Activated CD4-positive, alpha-beta T cell treated with anti-CD3 and anti-CD28 coated beads for 1 hour (primary cell): Measurements from ENCODE around the gene ZFTA.
A peak's percentile ranks its signal among the peaks of the same experiment; 100 is the strongest.
"Not testable (repeated sequence)": the region's sequence is repeated elsewhere in the genome, so short reads cannot be mapped to it uniquely, and the experiment has no call there.

Experiments
- DNase-seq: peaks from one replicate; pipeline ENCODE4 v3.0.0-alpha.2; 2020

ZFTA gene

DNA sequence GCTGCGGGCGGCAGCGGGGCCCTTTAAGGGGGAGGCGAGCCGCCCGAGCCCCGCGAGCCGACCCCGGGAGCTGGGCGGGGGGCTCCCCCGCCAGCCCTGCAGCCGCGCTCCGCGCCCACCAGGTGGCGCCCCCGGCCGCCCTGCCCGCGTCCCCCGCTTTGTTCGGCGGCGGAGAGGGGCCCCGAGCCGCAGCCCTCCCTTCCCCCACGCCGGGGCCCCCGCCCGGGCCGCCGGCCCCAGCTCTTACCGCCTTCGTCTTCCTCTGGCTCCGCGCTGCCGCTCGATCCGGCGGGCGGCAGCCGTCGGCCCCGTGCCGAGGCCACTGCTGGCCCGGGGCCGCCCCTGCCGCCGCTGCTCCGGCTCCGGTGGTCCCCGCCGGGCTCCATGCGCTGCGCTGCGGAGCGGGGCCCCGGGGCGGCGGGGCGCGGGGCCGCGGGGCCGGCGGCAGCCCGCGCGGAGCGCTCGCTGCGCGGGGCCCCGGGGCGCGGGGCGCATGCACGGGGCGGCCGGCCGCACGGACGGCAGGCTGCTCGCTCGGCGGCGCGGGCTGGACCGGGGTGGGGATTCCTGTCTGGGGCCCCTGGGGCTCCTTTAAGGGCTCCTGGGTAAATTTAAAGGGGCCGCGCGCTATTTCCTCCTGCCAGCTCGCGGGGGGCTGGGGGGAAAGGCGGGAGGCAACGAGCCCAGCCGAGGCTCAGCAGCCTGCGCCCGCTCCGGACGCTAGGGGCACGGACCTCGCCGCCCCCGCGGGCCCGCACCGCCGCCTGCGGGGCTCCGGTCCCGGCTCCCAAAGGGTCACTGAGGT is at the start of gene ZFTA:
Gene ZFTA, minus strand, starts transcription at position 539 of the 805 bp plus-strand sequence. Its CDS starts 153 bp downstream, at position 386.
- peak; percentile 45 for DNase-seq

DNA sequence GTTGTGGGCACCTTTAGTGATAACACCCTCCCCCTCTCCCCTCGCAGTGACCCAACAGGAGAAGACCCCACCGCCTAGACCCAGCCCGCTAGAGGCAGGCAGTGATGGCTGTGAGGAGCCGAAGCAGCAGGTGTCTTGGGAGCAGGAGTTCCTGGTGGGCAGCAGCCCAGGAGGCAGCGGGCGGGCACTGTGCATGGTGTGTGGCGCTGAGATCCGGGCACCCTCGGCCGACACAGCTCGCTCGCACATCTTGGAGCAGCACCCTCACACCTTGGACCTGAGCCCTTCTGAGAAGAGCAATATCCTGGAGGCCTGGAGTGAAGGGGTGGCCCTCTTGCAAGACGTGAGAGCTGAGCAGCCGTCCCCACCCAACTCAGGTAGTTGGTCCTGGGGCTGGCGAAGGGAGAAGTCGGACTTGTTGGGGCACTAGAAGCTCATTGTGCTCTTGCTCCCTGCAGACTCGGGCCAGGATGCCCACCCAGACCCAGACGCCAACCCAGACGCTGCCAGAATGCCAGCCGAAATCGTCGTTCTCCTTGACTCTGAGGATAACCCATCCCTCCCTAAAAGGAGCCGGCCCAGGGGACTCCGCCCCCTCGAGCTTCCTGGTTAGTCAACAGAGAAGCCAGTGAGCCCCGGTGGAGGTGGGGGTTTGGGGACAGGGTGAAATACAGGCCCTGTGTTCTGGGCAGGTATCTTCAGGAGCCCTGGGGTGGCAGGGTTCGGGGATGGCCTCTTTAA is 49.4 kb upstream of the ZFTA start:
- no peak for DNase-seq

DNA sequence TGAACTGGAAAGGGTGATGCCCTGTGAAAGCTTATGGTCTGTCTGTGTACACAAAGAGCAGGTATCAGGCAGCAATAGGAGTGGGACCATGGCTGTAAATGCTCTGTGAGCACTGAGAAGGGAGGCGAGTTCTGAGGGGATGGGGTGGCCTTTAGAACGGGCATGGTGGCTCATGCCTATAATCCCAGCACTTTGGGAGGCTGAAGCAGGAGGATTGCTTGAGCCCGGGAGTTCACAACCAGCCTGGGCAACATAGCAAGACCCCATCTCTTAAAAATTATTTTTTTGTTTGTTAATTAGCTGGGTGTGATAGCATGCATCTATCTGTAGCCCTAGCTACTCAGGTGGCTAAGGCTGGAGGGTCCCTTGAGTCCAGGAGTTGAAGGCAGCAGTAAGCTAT is 48.2 kb upstream of the ZFTA start:
- DNase-seq = no peak

DNA sequence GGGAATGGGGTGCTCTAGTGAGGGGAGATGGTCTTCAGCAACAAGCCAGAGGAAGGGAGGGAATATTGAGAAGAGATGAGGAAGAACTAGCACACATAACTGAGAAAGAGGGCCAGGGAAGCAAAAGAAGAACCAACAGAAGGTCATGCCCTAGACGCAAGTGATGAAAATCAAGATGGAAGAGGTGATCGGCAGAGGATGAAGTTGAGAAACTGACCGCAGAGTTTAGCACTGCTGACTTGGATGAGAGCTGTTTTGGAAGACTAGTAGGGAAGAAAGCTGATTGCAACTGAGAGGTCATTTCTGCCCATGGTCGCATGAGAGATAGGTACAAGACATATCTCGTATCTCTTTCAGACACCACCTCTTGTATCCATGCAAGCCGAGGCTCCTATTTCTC is 47.6 kb upstream of the ZFTA start:
- no peak for DNase-seq

DNA sequence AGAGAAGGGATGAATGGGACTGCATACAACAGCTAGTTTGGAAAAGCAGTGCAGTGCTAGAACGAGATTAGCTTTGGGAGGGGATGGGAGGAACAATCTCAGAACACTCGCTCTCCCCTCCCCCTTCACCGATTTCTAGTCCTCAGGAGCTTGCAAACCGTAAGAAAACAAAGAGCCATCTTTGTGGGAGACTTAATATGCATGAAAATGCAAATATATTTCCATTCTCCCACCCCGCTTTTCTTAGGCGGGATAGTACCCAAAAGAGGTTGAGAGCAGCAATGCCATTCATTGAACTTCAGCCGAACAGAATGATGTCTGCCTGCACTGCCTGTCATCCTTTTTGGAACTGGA is 45.8 kb upstream of the ZFTA start:
- DNase-seq = no peak

- DNase-seq = no peak
Observed at GRCh38 chr11:63813563-63814382, 45.2 kb upstream of the ZFTA start.

GRCh38 chr11:63813035-63813562 is 44.5 kb upstream of the ZFTA start, which contains the start of gene SPINDOC:
Gene SPINDOC (plus strand): TSS chr11:63813456. CDS start chr11:63813687, 231 bp downstream.
- peak; percentile 53 for DNase-seq

- no peak for DNase-seq
Observed at GRCh38 chr11:63811522-63811921, 42.9 kb upstream of the ZFTA start.

GRCh38 chr11:63810383-63810782 is 41.8 kb upstream of the ZFTA start:
- not testable (repeated sequence) for DNase-seq

- DNase-seq = no peak
Observed at GRCh38 chr11:63805844-63806415, 37.4 kb upstream of the ZFTA start.

GRCh38 chr11:63804259-63804658 is 35.7 kb upstream of the ZFTA start:
- no peak for DNase-seq

DNA sequence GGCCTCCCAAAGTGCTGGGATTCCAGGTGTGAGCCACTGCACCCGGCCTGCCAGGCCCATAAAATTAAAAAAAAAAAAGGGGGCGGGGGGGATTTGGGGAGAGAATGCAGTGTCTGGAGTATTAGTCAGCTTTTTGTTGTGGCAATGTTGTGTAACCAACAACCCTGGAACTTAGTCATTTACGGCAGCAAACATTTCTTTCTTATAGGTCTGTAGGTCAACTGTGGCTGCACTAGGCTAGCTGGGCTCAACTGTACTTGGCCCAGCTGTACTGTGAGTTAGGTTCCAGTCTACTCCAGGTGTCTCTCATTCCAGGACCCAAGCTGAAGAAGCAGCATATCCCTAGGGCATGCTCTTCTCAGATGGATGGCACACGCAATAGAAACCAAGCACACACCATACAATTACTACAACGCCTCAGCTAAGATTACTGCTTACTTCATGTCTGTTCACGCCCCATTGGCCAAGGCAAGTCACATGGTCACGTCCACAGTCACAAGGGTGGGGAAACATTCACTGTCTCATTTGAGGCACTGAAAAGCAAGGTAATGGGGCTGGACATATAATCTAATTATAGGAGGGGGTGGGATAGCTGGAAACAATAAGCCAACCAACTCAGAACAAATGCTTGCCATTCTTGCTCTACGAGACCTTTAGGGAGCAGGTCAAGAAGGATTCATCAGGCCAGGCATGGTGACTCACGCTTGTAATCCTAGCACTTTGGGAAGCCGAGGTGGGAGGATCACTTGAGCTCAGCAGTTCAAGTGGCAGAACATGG is 34.3 kb upstream of the ZFTA start:
- DNase-seq = no peak

- DNase-seq = no peak
Observed at GRCh38 chr11:63800921-63801320, 32.3 kb upstream of the ZFTA start.

- DNase-seq = no peak
Observed at GRCh38 chr11:63795066-63795465, 26.5 kb upstream of the ZFTA start.

- no peak for DNase-seq
Observed at GRCh38 chr11:63793161-63793560, 24.6 kb upstream of the ZFTA start.

DNA sequence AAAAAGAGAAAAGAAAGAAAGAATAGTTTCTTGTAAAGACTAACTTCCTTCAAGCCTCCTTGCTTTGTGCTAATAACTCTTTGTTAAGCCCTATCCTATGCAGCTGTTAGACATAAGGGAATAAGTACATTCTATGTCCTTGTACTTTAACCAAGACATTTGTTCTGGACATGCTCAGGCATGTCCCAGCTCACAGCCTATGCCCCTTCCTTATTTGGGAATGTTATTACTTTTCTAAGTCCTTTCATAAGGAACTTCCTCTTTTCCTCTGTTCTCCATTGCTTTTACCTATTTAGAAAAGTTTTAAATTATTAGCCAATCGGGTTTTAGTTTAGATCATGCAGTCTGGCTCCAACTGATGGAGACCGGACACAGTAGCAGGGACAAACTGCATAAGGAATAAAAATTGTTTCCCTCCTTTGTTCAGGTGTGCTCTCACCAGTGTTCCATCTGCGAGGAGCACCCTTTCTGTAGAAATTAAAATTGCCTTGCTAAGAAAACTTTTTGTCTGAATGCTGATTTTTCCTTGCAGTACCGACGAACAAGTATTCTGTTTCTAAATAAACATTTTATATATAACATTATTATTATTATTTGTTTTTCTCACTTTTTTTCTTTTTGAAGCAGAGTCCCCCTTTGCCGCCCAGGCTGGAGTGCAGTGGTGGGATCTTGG is 23.1 kb upstream of the ZFTA start:
- DNase-seq = no peak

DNA sequence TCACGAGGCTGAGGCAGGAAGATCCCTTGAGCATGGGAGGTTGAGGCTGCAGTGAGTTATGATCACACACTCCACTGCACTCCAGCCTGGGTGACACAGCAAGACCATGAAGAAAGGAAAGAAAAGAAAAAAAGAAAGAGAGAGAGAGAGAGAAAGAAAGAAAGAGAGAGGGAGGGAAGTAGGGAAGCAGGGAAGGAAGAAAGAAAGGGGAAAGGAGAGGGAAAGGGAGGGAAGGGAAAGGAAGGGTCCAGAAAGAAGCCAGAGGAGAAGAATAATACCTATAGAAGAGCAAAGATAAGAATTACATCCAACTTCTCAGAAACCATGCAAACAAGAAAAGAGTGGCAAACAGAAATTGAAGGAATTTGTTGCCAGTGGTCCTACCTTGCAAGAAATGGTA is 17.2 kb upstream of the ZFTA start:
- DNase-seq = no peak

- no peak for DNase-seq
Observed at GRCh38 chr11:63783925-63784592, 15.5 kb upstream of the ZFTA start.

DNA sequence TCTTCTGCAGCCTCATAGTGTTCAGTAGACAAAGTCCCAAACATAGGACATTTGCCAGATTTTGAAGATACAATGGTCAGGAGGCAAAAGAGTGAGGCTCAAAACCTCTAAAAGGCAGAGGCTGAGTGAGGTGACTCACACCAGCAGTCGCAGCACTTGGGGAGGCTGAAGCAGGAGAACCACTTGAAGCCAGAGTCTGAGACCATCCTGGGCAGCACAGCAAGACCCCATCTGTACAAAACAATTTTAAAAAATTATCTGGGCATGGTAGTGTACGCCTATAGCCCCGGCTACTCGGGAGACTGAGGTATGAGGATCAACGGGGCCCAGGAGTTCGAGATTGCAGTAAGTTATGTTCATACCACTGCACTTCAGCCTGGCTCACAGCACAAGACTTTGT is 14.2 kb upstream of the ZFTA start:
- DNase-seq = no peak

GRCh38 chr11:63779039-63779438 is 10.5 kb upstream of the ZFTA start:
- no peak for DNase-seq

DNA sequence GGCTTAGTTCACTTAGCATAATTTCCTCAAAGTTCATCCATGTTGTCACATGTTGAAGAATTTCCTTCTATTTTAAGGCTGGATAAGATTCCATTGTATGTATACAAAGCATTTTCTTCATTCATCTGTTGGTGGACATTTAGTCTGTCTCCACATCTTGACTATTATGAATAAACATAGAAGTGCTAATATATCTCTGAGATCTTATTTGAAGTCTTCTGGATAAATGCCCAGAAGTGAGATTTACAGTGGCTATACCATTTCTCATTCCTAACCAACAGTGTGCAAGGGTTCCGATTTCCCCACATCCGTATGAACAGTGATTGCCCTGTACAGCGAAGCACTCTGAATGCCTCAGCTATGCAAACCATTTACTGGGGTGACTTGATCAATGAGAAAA is 6.6 kb upstream of the ZFTA start:
- no peak for DNase-seq
